ENCODE measurements around the gene PRKX. TPM values are rescaled to one million over a fixed set of nuclear protein-coding genes. Genes with fewer than 3 reads are reported as not detected.
"Not testable (repeated sequence)": the region's sequence is repeated elsewhere in the genome, so short reads cannot be mapped to it uniquely, and the experiment has no call there.

PRKX gene
- total RNA-seq, 1 experiment from 2014 or later: 17.5 TPM

DNA sequence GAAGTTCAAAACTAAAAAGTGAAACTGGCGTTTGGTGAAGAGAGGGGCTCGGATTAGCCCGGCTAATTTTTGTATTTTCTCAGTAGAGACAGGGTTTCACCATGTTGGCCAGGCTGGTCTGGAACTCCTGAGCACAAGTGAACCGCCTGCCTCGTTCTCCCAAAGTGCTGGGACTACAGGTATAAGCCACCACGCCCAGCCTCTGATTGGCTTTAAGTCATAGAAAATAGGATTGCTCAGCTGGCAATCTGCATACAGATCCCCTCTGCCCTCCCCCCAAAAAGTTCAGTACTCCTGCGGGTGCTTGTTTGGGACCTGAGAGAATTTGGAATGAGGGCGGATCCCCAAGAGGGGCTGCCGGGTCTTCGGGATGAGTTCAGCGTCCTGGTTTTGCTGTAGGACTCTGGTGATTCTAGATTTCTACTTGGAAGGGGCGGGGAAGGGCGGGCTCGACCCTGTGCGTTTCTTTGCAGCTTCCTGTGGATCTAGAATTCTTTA, 537 bp upstream of the PRKX start:
- in situ Hi-C loops (cut with HindIII; ENCODE audit: low pct_unique_long_range_greater_than_20kb, low sequenced_read_pairs): no loop called here
- DNase-seq (ENCODE audit: low read depth): no peak

GRCh38 chrX:3712870-3713224, 602 bp downstream of the PRKX start:
- in situ Hi-C loops (cut with HindIII; ENCODE audit: low pct_unique_long_range_greater_than_20kb, low sequenced_read_pairs): no loop called here
- no peak for DNase-seq (ENCODE audit: low read depth)

GRCh38 chrX:3712051-3712869, 1.2 kb downstream of the PRKX start:
- no peak for DNase-seq (ENCODE audit: low read depth)
- in situ Hi-C loops (cut with HindIII; ENCODE audit: low pct_unique_long_range_greater_than_20kb, low sequenced_read_pairs): no loop called here

- in situ Hi-C loops (cut with HindIII; ENCODE audit: low pct_unique_long_range_greater_than_20kb, low sequenced_read_pairs): no loop called here
- DNase-seq (ENCODE audit: low read depth): no peak
Measured at GRCh38 chrX:3711331-3711917, 2.0 kb downstream of the PRKX start.

DNA sequence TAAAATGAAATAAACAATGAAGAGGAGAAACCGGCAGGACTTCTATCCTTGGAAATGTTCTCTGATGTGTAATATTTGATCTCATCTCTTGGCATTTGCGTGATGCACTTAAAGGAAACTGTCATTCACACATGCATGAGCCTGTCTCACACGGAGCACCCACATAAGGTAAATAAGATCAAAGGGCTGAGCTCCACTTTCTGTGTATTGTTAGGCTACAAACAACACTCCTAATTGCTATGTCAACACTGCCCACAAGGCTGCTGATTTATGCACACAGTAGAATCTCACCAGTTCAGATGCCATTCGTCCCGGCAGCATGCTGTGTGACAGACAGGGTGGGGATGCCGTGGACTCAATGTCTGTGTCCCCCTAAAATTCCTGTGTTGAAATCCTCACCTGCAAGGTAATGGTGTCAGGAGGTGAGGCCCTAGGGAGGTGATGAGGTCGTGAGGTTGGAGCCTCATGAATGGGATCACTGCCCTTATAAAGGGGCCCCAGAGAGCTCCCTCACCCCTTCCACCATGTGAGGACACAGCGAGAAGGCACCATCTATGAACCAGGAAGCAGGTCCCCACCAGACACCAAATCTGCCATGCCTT, 5.7 kb downstream of the PRKX start:
- DNase-seq (ENCODE audit: low read depth); in situ Hi-C loops (cut with HindIII; ENCODE audit: low pct_unique_long_range_greater_than_20kb, low sequenced_read_pairs): not testable (repeated sequence)

GRCh38 chrX:3706481-3706880, 7.0 kb downstream of the PRKX start:
- in situ Hi-C loops (cut with HindIII; ENCODE audit: low pct_unique_long_range_greater_than_20kb, low sequenced_read_pairs): no loop called here
- no peak for DNase-seq (ENCODE audit: low read depth)

GRCh38 chrX:3703251-3703650, 10.2 kb downstream of the PRKX start:
- DNase-seq (ENCODE audit: low read depth); in situ Hi-C loops (cut with HindIII; ENCODE audit: low pct_unique_long_range_greater_than_20kb, low sequenced_read_pairs): not testable (repeated sequence)

DNA sequence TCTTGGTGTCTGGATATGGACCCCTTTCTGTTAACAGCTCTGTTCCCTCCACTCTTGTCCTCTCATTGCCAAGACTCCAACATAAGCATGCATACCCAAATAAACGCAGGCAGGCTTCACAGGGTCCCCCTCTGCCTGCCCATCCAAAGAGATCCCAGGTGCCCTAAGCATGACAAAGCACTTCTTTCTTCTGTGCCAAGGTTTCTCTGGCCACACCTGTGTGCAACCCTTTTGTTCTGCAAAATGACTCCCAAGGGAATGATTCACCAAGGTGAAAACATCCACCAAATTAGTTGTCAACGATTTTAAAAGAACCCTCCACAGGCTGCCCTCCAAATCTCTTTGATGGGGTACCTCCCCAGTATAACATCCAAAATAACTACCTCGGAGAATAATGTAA, 11.4 kb downstream of the PRKX start:
- in situ Hi-C loops (cut with HindIII; ENCODE audit: low pct_unique_long_range_greater_than_20kb, low sequenced_read_pairs): not testable (repeated sequence)

DNA sequence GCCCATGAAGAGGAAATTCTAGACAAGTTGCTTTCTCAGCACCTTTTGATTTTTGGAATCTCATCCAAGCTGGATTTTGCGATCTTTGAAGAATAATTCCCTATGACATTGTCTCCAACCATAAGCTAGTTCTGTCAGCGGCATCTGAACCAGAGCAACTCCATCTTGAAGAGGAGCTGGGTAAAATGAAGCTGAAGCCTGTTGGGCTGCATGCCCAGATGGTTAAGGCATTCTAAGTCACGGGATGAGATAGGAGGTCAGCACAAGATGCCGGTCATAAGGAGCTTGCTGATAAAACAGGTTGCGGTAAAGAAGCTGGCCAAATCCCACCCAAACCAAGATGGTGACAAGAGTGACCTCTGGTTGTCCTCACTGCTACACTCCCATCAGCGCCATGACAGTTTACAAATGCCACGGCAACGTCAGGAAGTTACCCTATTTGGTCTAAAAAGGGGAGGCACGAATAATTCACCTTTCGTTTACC, 12.0 kb downstream of the PRKX start:
- DNase-seq (ENCODE audit: low read depth); in situ Hi-C loops (cut with HindIII; ENCODE audit: low pct_unique_long_range_greater_than_20kb, low sequenced_read_pairs): not testable (repeated sequence)

More for the DNA sequence above, 11.4 kb downstream of the PRKX start:
- not testable (repeated sequence) for DNase-seq (ENCODE audit: low read depth)

- in situ Hi-C loops (cut with HindIII; ENCODE audit: low pct_unique_long_range_greater_than_20kb, low sequenced_read_pairs): no loop called here
- DNase-seq (ENCODE audit: low read depth): no peak
Measured at GRCh38 chrX:3699821-3700381, 13.5 kb downstream of the PRKX start.

GRCh38 chrX:3697701-3698279, 15.7 kb downstream of the PRKX start:
- in situ Hi-C loops (cut with HindIII; ENCODE audit: low pct_unique_long_range_greater_than_20kb, low sequenced_read_pairs): no loop called here
- peak; percentile 96 for DNase-seq (ENCODE audit: low read depth)

GRCh38 chrX:3697220-3697684, 16.2 kb downstream of the PRKX start:
- in situ Hi-C loops (cut with HindIII; ENCODE audit: low pct_unique_long_range_greater_than_20kb, low sequenced_read_pairs): no loop called here
- DNase-seq (ENCODE audit: low read depth): no peak

GRCh38 chrX:3695536-3695935, 17.9 kb downstream of the PRKX start:
- in situ Hi-C loops (cut with HindIII; ENCODE audit: low pct_unique_long_range_greater_than_20kb, low sequenced_read_pairs): no loop called here
- no peak for DNase-seq (ENCODE audit: low read depth)

- in situ Hi-C loops (cut with HindIII; ENCODE audit: low pct_unique_long_range_greater_than_20kb, low sequenced_read_pairs): no loop called here
- DNase-seq (ENCODE audit: low read depth): no peak
Measured at GRCh38 chrX:3690140-3690539, 23.3 kb downstream of the PRKX start.

DNA sequence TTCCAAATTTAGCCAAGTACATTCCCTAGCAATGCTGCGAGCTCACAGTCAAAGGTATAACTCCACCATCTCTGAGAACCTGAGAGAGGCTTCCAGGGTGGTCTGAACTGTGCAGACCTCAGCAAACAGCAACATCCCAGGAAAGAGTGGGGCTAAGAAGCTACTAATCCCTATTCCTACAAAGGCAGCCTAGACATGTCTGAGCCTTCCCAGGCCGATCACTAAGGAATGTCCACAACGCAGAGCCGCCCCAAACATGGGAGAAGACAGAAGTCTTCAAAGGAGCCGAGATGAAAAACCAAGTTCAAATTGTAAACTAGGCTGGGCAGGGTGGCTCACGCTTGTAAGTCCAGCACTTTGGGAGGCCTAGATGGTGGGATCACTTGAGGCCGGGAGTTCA, 30.2 kb downstream of the PRKX start:
- in situ Hi-C loops (cut with HindIII; ENCODE audit: low pct_unique_long_range_greater_than_20kb, low sequenced_read_pairs): not testable (repeated sequence)

DNA sequence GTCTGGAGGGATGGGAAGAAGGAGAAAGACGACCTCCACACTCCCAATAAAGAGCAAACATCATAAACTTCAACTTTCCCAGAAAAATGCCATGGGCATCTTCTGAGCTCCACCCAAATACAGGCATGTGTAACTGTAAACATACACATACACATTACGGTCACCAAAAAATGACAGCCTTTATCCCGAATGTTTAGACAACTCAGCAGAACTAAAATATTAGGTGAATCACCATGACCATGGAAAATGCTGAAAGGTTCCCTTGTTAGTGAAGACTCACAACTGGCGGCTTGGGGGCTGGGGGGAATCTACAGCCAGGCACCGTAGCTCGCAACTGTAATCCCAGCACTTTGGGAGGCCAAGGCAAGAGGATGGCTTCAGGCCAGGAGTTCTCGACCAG, 33.0 kb downstream of the PRKX start:
- DNase-seq (ENCODE audit: low read depth): peak; percentile 46

More for the DNA sequence above, 30.2 kb downstream of the PRKX start:
- not testable (repeated sequence) for DNase-seq (ENCODE audit: low read depth)

GRCh38 chrX:3679669-3680068, 33.8 kb downstream of the PRKX start:
- DNase-seq (ENCODE audit: low read depth): no peak
- in situ Hi-C loops (cut with HindIII; ENCODE audit: low pct_unique_long_range_greater_than_20kb, low sequenced_read_pairs): no loop called here

More for the DNA sequence above, 33.0 kb downstream of the PRKX start:
- in situ Hi-C loops (cut with HindIII; ENCODE audit: low pct_unique_long_range_greater_than_20kb, low sequenced_read_pairs): no loop called here

GRCh38 chrX:3678328-3678727, 35.1 kb downstream of the PRKX start:
- DNase-seq (ENCODE audit: low read depth): peak; percentile 38
- in situ Hi-C loops (cut with HindIII; ENCODE audit: low pct_unique_long_range_greater_than_20kb, low sequenced_read_pairs): no loop called here

All from Caki2 (cell line).